PFSK-1 (cell line): ENCODE results near the gene ARGLU1.

Experiments
- POLR2AphosphoS5 ChIP-seq: IDR thresholded peaks from 2 replicates; pipeline ENCODE4 v1.6.1; 2012; ENCODE audit warnings: low read depth, mild to moderate bottlenecking, control low read depth, low read length, moderate library complexity
- TAF1 ChIP-seq: IDR thresholded peaks from 2 replicates; pipeline ENCODE4 v1.6.1; 2012; ENCODE audit warnings: low read length, control low read depth, borderline replicate concordance; ENCODE audit not compliant: insufficient read depth

DNA sequence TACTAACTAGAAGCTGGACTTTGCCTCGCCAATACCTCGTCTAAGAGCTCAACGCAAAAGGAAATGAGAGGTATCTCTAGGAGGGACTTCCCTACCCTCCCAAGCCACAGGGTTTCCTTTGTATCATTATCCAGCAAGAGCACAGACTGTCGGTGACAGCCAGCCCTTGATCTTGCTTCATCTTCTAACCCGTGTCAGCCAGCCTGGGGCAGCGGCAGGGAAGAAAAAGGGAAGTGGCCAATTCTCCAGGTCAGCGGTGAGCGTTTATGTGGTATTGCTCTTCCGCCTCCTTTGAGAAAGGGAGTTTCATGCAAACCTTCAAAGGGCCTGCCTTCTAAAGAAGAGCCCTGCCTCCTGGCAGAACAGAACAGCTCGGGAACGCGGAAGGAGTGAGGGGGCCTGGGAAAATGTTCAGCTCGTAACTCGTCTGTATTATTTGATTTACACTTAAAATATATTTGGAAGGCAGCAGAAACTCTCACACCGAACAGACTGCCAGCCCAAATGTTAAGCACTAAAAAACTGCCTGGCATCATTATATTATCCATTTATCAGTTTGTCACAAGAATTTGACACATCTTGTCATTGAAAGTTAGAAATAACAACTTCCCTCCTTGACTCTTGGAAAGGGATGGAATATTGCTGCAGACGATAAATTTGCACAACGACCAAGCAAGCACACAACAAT is 74.3 kb downstream of the ARGLU1 start:
- no peak for TF ChIP-seq POLR2AphosphoS5
- TF ChIP-seq TAF1: no peak
